ENCODE data around the gene RAB27B. TPM values are rescaled to one million over a fixed set of nuclear protein-coding genes. Genes with fewer than 3 reads are reported as not detected.

The RAB27B gene
- polyA plus RNA-seq, 2 of the 4 experiments (the other 2 are of a cell fraction), result 11.0 to 13.2 TPM

- POLR2A ChIA-PET, result no interaction called here
- FAIRE-seq, result no peak
- no peak overlapping the region for H3K27ac ChIP-seq
- no peaks in the 10 kb centered on the region for H3K4me1 ChIP-seq
- no peak for ATAC-seq
- no peak overlapping the region for H3K4me2 ChIP-seq
- CTCF ChIA-PET, result no interaction called here
- H3K9me3 ChIP-seq, result no peaks in the 10 kb centered on the region
- no peak for DNase-seq (ENCODE audit: low read depth in 1 of 2, low spot score in 1 of 2)
- no peak for TF ChIP-seq SMC3 (IDR thresholded peaks at IDR 0.05)
- TF ChIP-seq MAFK (IDR thresholded peaks at IDR 0.05; ENCODE audit: partially characterized antibody), result no peak
- TF ChIP-seq JUN (IDR thresholded peaks at IDR 0.05), result no peak
- no peak overlapping the region for H3K4me3 ChIP-seq
- WGBS (ENCODE audit: missing lambda C conversion rate), result 93% methylated on average over 3 of the region's 3 CpGs
Measured at GRCh38 chr18:54938506-54938905, 110.2 kb downstream of the RAB27B start.

- WGBS (ENCODE audit: missing lambda C conversion rate), result 93% methylated on average over 7 of the region's 7 CpGs
- FAIRE-seq, result no peak
- TF ChIP-seq HOXA7 (CRISPR knock-in tag; IDR thresholded peaks at IDR 0.05) (no peak), CBX8 (IDR thresholded peaks at IDR 0.05) (no peak), FOSL2 (IDR thresholded peaks at IDR 0.05) (no peak), FOSL2 (CRISPR knock-in tag; IDR thresholded peaks at IDR 0.05) (no peak), RCOR1 (IDR thresholded peaks at IDR 0.05; ENCODE audit: low read depth, low read length) (no peak), PHF8 (IDR thresholded peaks at IDR 0.05; ENCODE audit: borderline replicate concordance, low read depth) (no peak), BHLHE40 (IDR thresholded peaks at IDR 0.05; ENCODE audit: low read depth, low read length) (no peak), RAD21 (conservative IDR thresholded peaks at IDR 0.05 in 1 of 2, IDR thresholded peaks at IDR 0.05 in 1 of 2) (no peak), EHMT2 (IDR thresholded peaks at IDR 0.05; ENCODE audit: low read depth) (no peak), JUN (IDR thresholded peaks at IDR 0.05) (no peak), HOXB13 (CRISPR knock-in tag; IDR thresholded peaks at IDR 0.05; ENCODE audit: low read depth) (no peak), POLR2A (IDR thresholded peaks at IDR 0.05; ENCODE audit: low read length) (no peak), HEYL (CRISPR knock-in tag; IDR thresholded peaks at IDR 0.05) (no peak), PBX3 (IDR thresholded peaks at IDR 0.05) (no peak), USF2 (IDR thresholded peaks at IDR 0.05) (no peak)
Measured at GRCh38 chr18:54939361-54939917, 111.2 kb downstream of the RAB27B start.

GRCh38 chr18:54942144-54942543, 113.9 kb downstream of the RAB27B start:
- Histone ChIP-seq H3K9me3 (no peaks in the 10 kb centered on the region), H3K27ac (no peak overlapping the region), H3K4me2 (no peak overlapping the region), H3K4me1 (peaks cover 17% of the 10 kb centered on the region), H3K4me3 (no peak overlapping the region)
- no peak for TF ChIP-seq HES2 (IDR thresholded peaks at IDR 0.05)
- TF ChIP-seq BCL3 (IDR thresholded peaks at IDR 0.05), result no peak
- no peak for TF ChIP-seq USF2 (IDR thresholded peaks at IDR 0.05)
- TF ChIP-seq E2F6 (IDR thresholded peaks at IDR 0.05; ENCODE audit: borderline replicate concordance, low read depth), result no peak
- TF ChIP-seq SREBF2 (IDR thresholded peaks at IDR 0.05), result no peak
- ATAC-seq (no peak), DNase-seq (ENCODE audit: low read depth in 1 of 2, low spot score in 1 of 2) (no peak), FAIRE-seq (no peak)
- ChIA-PET POLR2A (no interaction called here), CTCF (no interaction called here)
- 81% methylated on average over 4 of the region's 4 CpGs for WGBS (ENCODE audit: missing lambda C conversion rate)

More at GRCh38 chr18:54939361-54939917, 111.2 kb downstream of the RAB27B start:
- no peak overlapping the region for H3K4me3 ChIP-seq
- no peak overlapping the region for H3K27ac ChIP-seq
- H3K4me2 ChIP-seq, result no peak overlapping the region
- POLR2A ChIA-PET, result no interaction called here
- no peaks in the 10 kb centered on the region for H3K4me1 ChIP-seq
- CTCF ChIA-PET, result interaction anchor here (1.1 to 1.2 kb wide), 2 partner anchors 20 to 30 kb away, joined by 3 read pairs; no protein-coding TSS in a partner anchor
- DNase-seq (ENCODE audit: low read depth in 1 of 2, low spot score in 1 of 2) (no peak), ATAC-seq (no peak)
- H3K9me3 ChIP-seq, result no peaks in the 10 kb centered on the region

All from A549 (cell line).